Spleen (tissue), 7 donors: ENCODE results near the gene BOD1L2.

Source experiments
- CTCF ChIP-seq, 11 experiments: fragments of 200-600 bp in 7 of 11; fragments of 450-650 bp in 4 of 11; sonication (generic) in 4 of 11; IDR thresholded peaks in 8 of 11; conservative IDR thresholded peaks in 3 of 11; 1 replicate in 7 of 11; 2 replicates in 4 of 11; pipeline versions ENCODE4 v1.4.0 to v1.8.0; 2016 to 2021; ENCODE audit warnings: antibody characterized with exemption in 11 of 11, inconsistent platforms in 4 of 11, mild to moderate bottlenecking in 1 of 11
- POLR2A ChIP-seq, 3 donors: fragments of 450-650 bp; IDR thresholded peaks; one replicate each; pipeline ENCODE4 v1.5.1; 2017; ENCODE audit warnings: antibody characterized with exemption in 3 of 3, mild to moderate bottlenecking in 1 of 3
- POLR2AphosphoS5 ChIP-seq, 3 donors: sonication (generic); formaldehyde crosslinking; IDR thresholded peaks; one replicate each; pipeline ENCODE4 v1.5.1; 2017; ENCODE audit warnings: antibody characterized with exemption in 3 of 3
- donor health status: DM: no; HTN: no; CAD: no; lungs with moderate emphysema.
- donor health status: DM: no; HTN: no; CAD: no.
- donor health status: DM: no; HTN: no; CAD: no.

- TF ChIP-seq CTCF (IDR thresholded peaks at IDR 0.05 in 8 of 11, conservative IDR thresholded peaks at IDR 0.05 in 3 of 11) (no peak), POLR2A (IDR thresholded peaks at IDR 0.05) (no peak), POLR2AphosphoS5 (IDR thresholded peaks at IDR 0.05) (no peak)
These were observed 3.6 kb upstream of the BOD1L2 start for GRCh38 chr18:57143265-57143664.
